Fibroblast of lung (primary cell): ENCODE measurements around the gene MINAR2. TPM values are rescaled to one million over a fixed set of nuclear protein-coding genes. Genes with fewer than 3 reads are reported as not detected.

Experiments used
- DNase-seq, 2 donors: peaks; one replicate each; pipeline versions ENCODE4 v3.0.0 to v3.0.0-alpha.2; 2010; ENCODE audit warnings: low read depth in 2 of 2
- H2AFZ ChIP-seq: 2 replicates; pipeline ENCODE4 v1.5.1; 2012; ENCODE audit warnings: low read length, control low read depth, inconsistent platforms
- H3K27ac ChIP-seq: 2 replicates; pipeline ENCODE4 v1.5.1; 2011; ENCODE audit warnings: low read length, control low read depth; ENCODE audit not compliant: insufficient read depth
- H3K27me3 ChIP-seq: 2 replicates; pipeline ENCODE4 v1.5.1; 2011; ENCODE audit warnings: mild to moderate bottlenecking, low read length; ENCODE audit not compliant: control insufficient read depth, insufficient read depth
- H3K36me3 ChIP-seq: 2 replicates; pipeline ENCODE4 v1.5.1; 2011; ENCODE audit warnings: low read length; ENCODE audit not compliant: control insufficient read depth, insufficient read depth
- H3K4me1 ChIP-seq: 2 replicates; pipeline ENCODE4 v1.5.1; 2011; ENCODE audit warnings: low read length; ENCODE audit not compliant: control insufficient read depth, insufficient read depth; ENCODE audit errors: extremely low read depth
- H3K4me2 ChIP-seq: 2 replicates; pipeline ENCODE4 v1.5.1; 2011; ENCODE audit warnings: low read length, control low read depth; ENCODE audit not compliant: insufficient read depth; ENCODE audit errors: extremely low read depth
- H3K4me3 ChIP-seq, 4 experiments: fragments of 200-600 bp in 1 of 4; sonication (generic) in 1 of 4; replicated peaks in 1 of 4; 2 replicates each; pipeline ENCODE4 v1.5.1; 2011 to 2016; ENCODE audit warnings: low read length in 4 of 4, low read depth in 3 of 4, mild to moderate bottlenecking in 3 of 4, control low read depth in 2 of 4, inconsistent platforms in 1 of 4, mixed read lengths in 1 of 4; ENCODE audit not compliant: insufficient read depth in 1 of 4; ENCODE audit errors: control extremely low read depth in 1 of 4
- H3K79me2 ChIP-seq: 2 replicates; pipeline ENCODE4 v1.5.1; 2012; ENCODE audit warnings: mild to moderate bottlenecking, low read length, inconsistent platforms; ENCODE audit not compliant: control insufficient read depth, insufficient read depth
- H3K9ac ChIP-seq: 2 replicates; pipeline ENCODE4 v1.5.1; 2011; ENCODE audit warnings: mild to moderate bottlenecking, low read length, control low read depth; ENCODE audit not compliant: insufficient read depth
- H3K9me3 ChIP-seq: 2 replicates; pipeline ENCODE4 v1.5.1; 2012; ENCODE audit warnings: low read depth, low read length; ENCODE audit not compliant: control insufficient read depth, insufficient read depth
- H4K20me1 ChIP-seq: 2 replicates; pipeline ENCODE4 v1.5.1; 2011; ENCODE audit warnings: low read length; ENCODE audit not compliant: control insufficient read depth, insufficient read depth; ENCODE audit errors: extremely low read depth
- EZH2 ChIP-seq: IDR thresholded peaks from 2 replicates; pipeline ENCODE4 v1.5.1; 2012; ENCODE audit warnings: low read length, control low read depth, mild to moderate bottlenecking; ENCODE audit errors: missing control alignments
- polyA plus RNA-seq, 2 donors: library from polyadenylated mRNA; depleted of rRNA in 1 of 2; stranded (reverse) in 1 of 2; unstranded in 1 of 2; fragments of >200 nt; gene quantifications; 2 replicates each; pipeline ENCODE4 v1.2.1, GENCODE V29; 2011 to 2012; ENCODE audit warnings: missing spikeins in 1 of 2
- total RNA-seq: library from RNA; depleted of rRNA; stranded (reverse); fragments of >200 nt; gene quantifications from 2 replicates; pipeline ENCODE4 v1.2.1, GENCODE V29; 2014
- TF ChIP-seq, protein P1 (sequence below), 2 donors: IDR thresholded peaks in 1 of 2; conservative IDR thresholded peaks in 1 of 2; 1 replicate in 1 of 2; 2 replicates in 1 of 2; pipeline ENCODE4 v1.5.1; 2011 to 2012; ENCODE audit warnings: low read length in 2 of 2, control low read depth in 1 of 2, inconsistent platforms in 1 of 2, low read depth in 1 of 2, mild to moderate bottlenecking in 1 of 2

Gene MINAR2
- total and polyA plus RNA-seq, 2 donors (not counting 1 experiment from before 2014, with no cell fraction given) = not detected

DNA sequence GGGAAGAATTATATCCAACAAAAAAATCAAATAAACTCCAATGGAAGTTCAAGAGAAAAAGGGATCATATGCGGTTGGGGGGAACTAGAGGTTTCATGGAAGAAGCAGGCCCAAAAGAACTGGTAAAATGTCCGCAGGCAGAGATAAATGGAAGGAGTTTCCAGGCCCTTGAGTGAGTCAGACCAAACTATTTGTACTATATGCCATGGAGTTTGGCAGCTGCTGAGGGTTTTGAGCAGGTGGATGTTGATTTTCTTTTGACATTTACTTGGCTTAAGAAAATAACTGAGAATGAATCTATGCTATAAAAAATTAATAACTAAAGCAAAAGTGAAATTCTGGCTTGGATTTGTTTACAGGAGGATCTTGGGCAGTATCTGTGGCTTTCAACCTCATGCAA is 33.7 kb downstream of the MINAR2 start:
- H3K4me3 ChIP-seq = no peak overlapping the region
- no peaks in the 10 kb centered on the region for H3K4me1 ChIP-seq
- H3K9ac ChIP-seq = no peak overlapping the region
- H3K27me3 ChIP-seq = no peaks in the 10 kb centered on the region
- H3K9me3 ChIP-seq = no peaks in the 10 kb centered on the region
- TF ChIP-seq EZH2 = no peak
- TF ChIP-seq, protein P1, sequence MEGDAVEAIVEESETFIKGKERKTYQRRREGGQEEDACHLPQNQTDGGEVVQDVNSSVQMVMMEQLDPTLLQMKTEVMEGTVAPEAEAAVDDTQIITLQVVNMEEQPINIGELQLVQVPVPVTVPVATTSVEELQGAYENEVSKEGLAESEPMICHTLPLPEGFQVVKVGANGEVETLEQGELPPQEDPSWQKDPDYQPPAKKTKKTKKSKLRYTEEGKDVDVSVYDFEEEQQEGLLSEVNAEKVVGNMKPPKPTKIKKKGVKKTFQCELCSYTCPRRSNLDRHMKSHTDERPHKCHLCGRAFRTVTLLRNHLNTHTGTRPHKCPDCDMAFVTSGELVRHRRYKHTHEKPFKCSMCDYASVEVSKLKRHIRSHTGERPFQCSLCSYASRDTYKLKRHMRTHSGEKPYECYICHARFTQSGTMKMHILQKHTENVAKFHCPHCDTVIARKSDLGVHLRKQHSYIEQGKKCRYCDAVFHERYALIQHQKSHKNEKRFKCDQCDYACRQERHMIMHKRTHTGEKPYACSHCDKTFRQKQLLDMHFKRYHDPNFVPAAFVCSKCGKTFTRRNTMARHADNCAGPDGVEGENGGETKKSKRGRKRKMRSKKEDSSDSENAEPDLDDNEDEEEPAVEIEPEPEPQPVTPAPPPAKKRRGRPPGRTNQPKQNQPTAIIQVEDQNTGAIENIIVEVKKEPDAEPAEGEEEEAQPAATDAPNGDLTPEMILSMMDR (conservative IDR thresholded peaks at IDR 0.05 in 1 of 2, IDR thresholded peaks at IDR 0.05 in 1 of 2; ENCODE audit: low read depth in 1 of 2, low read length in 2 of 2) = no peak
- H2AFZ ChIP-seq = no peak overlapping the region
- peak in 1 of 2 donors; percentile 12 for DNase-seq
- H3K36me3 ChIP-seq = no peaks in the 10 kb centered on the region
- no peaks in the 10 kb centered on the region for H3K79me2 ChIP-seq
- H4K20me1 ChIP-seq = no peaks in the 10 kb centered on the region
- no peak overlapping the region for H3K27ac ChIP-seq
- H3K4me2 ChIP-seq = no peak overlapping the region

DNA sequence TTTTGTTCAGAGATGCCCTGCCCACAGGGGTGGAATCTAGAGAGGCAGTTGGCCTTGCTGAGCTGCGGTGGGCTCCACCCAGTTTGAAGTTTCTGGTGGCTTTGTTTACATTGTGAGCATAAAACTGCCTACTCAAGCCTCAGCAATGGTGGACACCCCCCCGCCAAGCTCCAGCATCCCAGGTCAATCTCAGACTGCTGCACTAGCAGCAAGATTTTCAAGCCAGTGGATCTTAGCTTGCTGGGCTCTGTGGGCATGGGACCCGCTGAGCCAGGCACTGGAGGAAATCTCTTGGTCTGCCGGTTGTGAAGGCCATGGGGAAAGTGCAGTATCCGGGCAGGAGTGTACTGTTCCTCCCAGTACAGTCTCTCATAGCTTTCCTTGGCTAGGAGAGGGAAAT is 55.5 kb downstream of the MINAR2 start:
- no peak overlapping the region for H2AFZ ChIP-seq
- no peaks in the 10 kb centered on the region for H3K79me2 ChIP-seq
- TF ChIP-seq, protein P1 (conservative IDR thresholded peaks at IDR 0.05 in 1 of 2, IDR thresholded peaks at IDR 0.05 in 1 of 2; ENCODE audit: low read depth in 1 of 2, low read length in 2 of 2) = no peak
- TF ChIP-seq EZH2 = no peak
- no peak overlapping the region for H3K4me3 ChIP-seq
- no peaks in the 10 kb centered on the region for H3K27me3 ChIP-seq
- H3K36me3 ChIP-seq = no peaks in the 10 kb centered on the region
- DNase-seq = no peak
- no peak overlapping the region for H3K9ac ChIP-seq
- H4K20me1 ChIP-seq = no peaks in the 10 kb centered on the region
- no peak overlapping the region for H3K27ac ChIP-seq
- H3K4me1 ChIP-seq = no peaks in the 10 kb centered on the region
- H3K9me3 ChIP-seq = no peaks in the 10 kb centered on the region
- no peak overlapping the region for H3K4me2 ChIP-seq

DNA sequence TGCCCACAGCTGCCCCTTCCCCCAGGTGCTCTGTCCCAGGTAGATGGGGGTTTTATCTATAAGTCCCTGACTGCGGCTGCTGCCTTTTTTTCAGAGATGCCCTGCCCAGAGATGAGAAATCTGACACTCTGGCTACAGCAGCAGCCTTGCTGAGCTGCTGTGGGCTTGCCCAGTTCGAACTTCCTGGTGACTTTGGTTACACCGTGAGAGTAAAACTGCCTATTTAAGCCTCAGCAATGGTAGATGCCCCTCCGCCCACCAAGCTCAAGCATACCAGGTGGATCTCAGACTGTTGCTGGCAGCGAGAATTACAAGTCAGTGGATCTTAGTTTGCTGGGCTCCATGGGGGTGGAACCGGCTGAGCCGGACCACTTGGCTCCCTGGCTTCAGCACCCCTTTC is 56.8 kb downstream of the MINAR2 start:
- no peaks in the 10 kb centered on the region for H3K36me3 ChIP-seq
- no peak overlapping the region for H2AFZ ChIP-seq
- no peaks in the 10 kb centered on the region for H3K4me1 ChIP-seq
- no peak for TF ChIP-seq EZH2
- TF ChIP-seq, protein P1 (conservative IDR thresholded peaks at IDR 0.05 in 1 of 2, IDR thresholded peaks at IDR 0.05 in 1 of 2; ENCODE audit: low read depth in 1 of 2, low read length in 2 of 2) = no peak
- no peaks in the 10 kb centered on the region for H3K27me3 ChIP-seq
- DNase-seq = no peak
- H3K27ac ChIP-seq = no peak overlapping the region
- no peak overlapping the region for H3K9ac ChIP-seq
- H4K20me1 ChIP-seq = no peaks in the 10 kb centered on the region
- H3K4me3 ChIP-seq = no peak overlapping the region
- no peaks in the 10 kb centered on the region for H3K79me2 ChIP-seq
- H3K9me3 ChIP-seq = no peaks in the 10 kb centered on the region
- no peak overlapping the region for H3K4me2 ChIP-seq
